Trophoblast cell (in vitro differentiated cells and primary cell): Measurements from ENCODE around the gene PRXL2B.

Experiments used
- DNase-seq, 2 donors: peaks; one replicate each; pipeline ENCODE4 v3.0.0-alpha.2; 2016
- H2AFZ ChIP-seq: 2 replicates; pipeline ENCODE4 v1.6.1; 2013; ENCODE audit warnings: low read length, moderate library complexity, mild to moderate bottlenecking; ENCODE audit not compliant: insufficient read depth, poor library complexity
- H2AK5ac ChIP-seq: 2 replicates; pipeline ENCODE4 v1.6.1; 2013; ENCODE audit warnings: mild to moderate bottlenecking, low read length
- H2BK120ac ChIP-seq: 2 replicates; pipeline ENCODE4 v1.6.1; 2013; ENCODE audit warnings: low read length, mild to moderate bottlenecking, moderate library complexity; ENCODE audit not compliant: insufficient read depth, poor library complexity
- H2BK12ac ChIP-seq: 2 replicates; pipeline ENCODE4 v1.6.1; 2013; ENCODE audit warnings: mild to moderate bottlenecking, low read length, moderate library complexity
- H2BK5ac ChIP-seq: 2 replicates; pipeline ENCODE4 v1.6.1; 2013; ENCODE audit warnings: low read length, low read depth, moderate library complexity, mild to moderate bottlenecking; ENCODE audit not compliant: poor library complexity
- H3K14ac ChIP-seq: 2 replicates; pipeline ENCODE4 v1.6.1; 2013; ENCODE audit warnings: mild to moderate bottlenecking, low read length
- H3K18ac ChIP-seq: 2 replicates; pipeline ENCODE4 v1.6.1; 2013; ENCODE audit warnings: mild to moderate bottlenecking, low read length
- H3K23ac ChIP-seq: 2 replicates; pipeline ENCODE4 v1.6.1; 2013; ENCODE audit warnings: low read length
- H3K27ac ChIP-seq: 2 replicates; pipeline ENCODE4 v1.5.1; 2013; ENCODE audit warnings: low read depth, mild to moderate bottlenecking, inconsistent platforms, low read length, moderate library complexity
- H3K27me3 ChIP-seq: 2 replicates; pipeline ENCODE4 v1.6.1; 2013; ENCODE audit warnings: inconsistent platforms, mild to moderate bottlenecking, low read length, moderate library complexity; ENCODE audit not compliant: insufficient read depth
- H3K36me3 ChIP-seq, 2 experiments: 1 replicate in 1 of 2; 2 replicates in 1 of 2; pipeline ENCODE4 v1.6.1; 2013; ENCODE audit warnings: low read length in 2 of 2, mild to moderate bottlenecking in 2 of 2, moderate library complexity in 1 of 2; ENCODE audit not compliant: insufficient read depth in 2 of 2, control insufficient read depth in 1 of 2
- H3K4ac ChIP-seq: 2 replicates; pipeline ENCODE4 v1.6.1; 2013; ENCODE audit warnings: low read depth, mild to moderate bottlenecking, low read length, moderate library complexity
- H3K4me1 ChIP-seq, 2 experiments: 1 replicate in 1 of 2; 2 replicates in 1 of 2; pipeline ENCODE4 v1.6.1; 2013; ENCODE audit warnings: low read length in 2 of 2, mild to moderate bottlenecking in 2 of 2, moderate library complexity in 1 of 2; ENCODE audit not compliant: insufficient read depth in 2 of 2, control insufficient read depth in 1 of 2
- H3K4me2 ChIP-seq: 2 replicates; pipeline ENCODE4 v1.6.1; 2013; ENCODE audit warnings: inconsistent platforms, mild to moderate bottlenecking, low read length, moderate library complexity
- H3K4me3 ChIP-seq: 2 replicates; pipeline ENCODE4 v1.5.1; 2013; ENCODE audit warnings: mild to moderate bottlenecking, low read depth, low read length, inconsistent platforms
- H3K79me1 ChIP-seq: one replicate; pipeline ENCODE4 v1.6.1; 2013; ENCODE audit warnings: low read length
- H3K79me2 ChIP-seq: 2 replicates; pipeline ENCODE4 v1.6.1; 2013; ENCODE audit warnings: low read length, mild to moderate bottlenecking; ENCODE audit not compliant: control insufficient read depth, insufficient read depth, poor library complexity
- H3K9ac ChIP-seq: 2 replicates; pipeline ENCODE4 v1.6.1; 2013; ENCODE audit warnings: mild to moderate bottlenecking, low read length
- H3K9me3 ChIP-seq: 2 replicates; pipeline ENCODE4 v1.6.1; 2013; ENCODE audit warnings: low read depth, mild to moderate bottlenecking, control low read depth, inconsistent platforms, low read length; ENCODE audit not compliant: insufficient read depth
- H4K12ac ChIP-seq: 2 replicates; pipeline ENCODE4 v1.6.1; 2013; ENCODE audit warnings: low read depth, mild to moderate bottlenecking, low read length, moderate library complexity
- H4K8ac ChIP-seq: 2 replicates; pipeline ENCODE4 v1.6.1; 2013; ENCODE audit warnings: low read depth, mild to moderate bottlenecking, low read length, moderate library complexity
- H4K91ac ChIP-seq: one replicate; pipeline ENCODE4 v1.6.1; 2013; ENCODE audit warnings: low read depth, mild to moderate bottlenecking, low read length, moderate library complexity
- WGBS: extraction: QIAGEN DNeasy Blood & Tissue Kit; methylation state at CpG from one replicate; pipeline ENCODE4 v1.1.7; 2013; ENCODE audit warnings: missing lambda C conversion rate; ENCODE audit not compliant: insufficient read length, insufficient coverage; ENCODE audit errors: extremely low coverage; 5-methylcytosine and 5-hydroxymethylcytosine counted together

The PRXL2B gene

DNA sequence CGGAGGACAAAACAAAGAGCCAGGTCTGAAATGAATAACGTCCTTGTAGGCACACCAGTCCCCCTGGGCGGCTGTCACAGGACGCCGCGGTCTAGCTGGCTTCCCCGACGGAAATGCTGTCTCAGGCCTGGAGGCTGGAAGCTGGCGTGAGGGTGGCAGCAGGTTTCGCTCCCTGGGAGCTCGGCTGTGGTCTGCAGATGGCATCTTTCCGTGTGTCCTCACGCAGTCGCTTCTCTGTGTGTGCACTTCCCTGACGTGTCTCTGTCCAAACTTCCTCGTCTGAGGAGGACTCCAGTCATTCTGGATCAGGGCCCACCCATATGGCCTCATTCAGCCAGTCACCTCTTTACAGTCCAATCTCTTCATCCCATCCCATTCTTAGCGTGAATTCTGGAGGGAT is 16.2 kb upstream of the PRXL2B start:
- Histone ChIP-seq H3K79me1 (no peaks in the 10 kb centered on the region), H3K9me3 (peaks cover 2% of the 10 kb centered on the region), H3K27ac (no peak overlapping the region), H3K4me3 (no peak overlapping the region), H3K27me3 (no peaks in the 10 kb centered on the region), H2AK5ac (no peak overlapping the region), H2AFZ (no peak overlapping the region), H3K4me2 (no peak overlapping the region), H3K4me1 (no peaks in the 10 kb centered on the region), H2BK5ac (no peak overlapping the region), H4K8ac (no peak overlapping the region), H4K91ac (no peak overlapping the region), H3K14ac (no peak overlapping the region), H2BK12ac (no peak overlapping the region), H3K23ac (no peak overlapping the region), H3K9ac (no peak overlapping the region), H3K79me2 (no peaks in the 10 kb centered on the region), H3K18ac (no peak overlapping the region), H2BK120ac (no peak overlapping the region), H3K4ac (no peak overlapping the region), H3K36me3 (no peaks in the 10 kb centered on the region), H4K12ac (no peak overlapping the region)
- no peak for DNase-seq
- WGBS, result no CpG with 5 or more reads among the region's 17 CpGs

DNA sequence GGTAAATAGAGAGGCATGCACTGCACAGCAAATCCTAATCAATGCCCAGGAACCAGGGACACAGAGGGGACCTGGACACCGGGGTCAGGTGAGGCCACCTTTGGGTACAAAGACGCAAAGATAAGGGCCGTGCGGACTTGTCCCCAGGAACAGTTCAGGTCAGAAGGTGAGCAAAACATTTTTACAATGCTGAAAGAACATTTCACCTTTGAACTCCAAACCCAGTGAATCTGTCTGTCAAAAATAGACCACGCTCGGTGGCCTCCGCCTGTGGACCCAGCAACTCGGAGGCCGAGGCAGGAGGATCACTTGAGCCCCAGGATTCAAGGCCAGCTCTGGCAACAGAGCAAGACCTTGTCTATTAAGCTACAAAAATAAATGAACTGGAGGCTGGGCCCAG is 15.2 kb upstream of the PRXL2B start:
- Histone ChIP-seq H3K23ac (no peak overlapping the region), H3K4me3 (no peak overlapping the region), H4K8ac (no peak overlapping the region), H3K27ac (no peak overlapping the region), H3K79me1 (no peaks in the 10 kb centered on the region), H2BK5ac (no peak overlapping the region), H2AK5ac (no peak overlapping the region), H3K9ac (no peak overlapping the region), H3K36me3 (no peaks in the 10 kb centered on the region), H3K79me2 (no peaks in the 10 kb centered on the region), H3K4me1 (no peaks in the 10 kb centered on the region), H3K4ac (no peak overlapping the region), H3K14ac (no peak overlapping the region), H2AFZ (no peak overlapping the region), H2BK12ac (no peak overlapping the region), H2BK120ac (no peak overlapping the region), H3K9me3 (peaks cover 2% of the 10 kb centered on the region), H3K18ac (no peak overlapping the region), H4K12ac (no peak overlapping the region), H3K4me2 (no peak overlapping the region), H3K27me3 (no peaks in the 10 kb centered on the region), H4K91ac (no peak overlapping the region)
- DNase-seq, result no peak
- no CpG with 5 or more reads among the region's 9 CpGs for WGBS

DNA sequence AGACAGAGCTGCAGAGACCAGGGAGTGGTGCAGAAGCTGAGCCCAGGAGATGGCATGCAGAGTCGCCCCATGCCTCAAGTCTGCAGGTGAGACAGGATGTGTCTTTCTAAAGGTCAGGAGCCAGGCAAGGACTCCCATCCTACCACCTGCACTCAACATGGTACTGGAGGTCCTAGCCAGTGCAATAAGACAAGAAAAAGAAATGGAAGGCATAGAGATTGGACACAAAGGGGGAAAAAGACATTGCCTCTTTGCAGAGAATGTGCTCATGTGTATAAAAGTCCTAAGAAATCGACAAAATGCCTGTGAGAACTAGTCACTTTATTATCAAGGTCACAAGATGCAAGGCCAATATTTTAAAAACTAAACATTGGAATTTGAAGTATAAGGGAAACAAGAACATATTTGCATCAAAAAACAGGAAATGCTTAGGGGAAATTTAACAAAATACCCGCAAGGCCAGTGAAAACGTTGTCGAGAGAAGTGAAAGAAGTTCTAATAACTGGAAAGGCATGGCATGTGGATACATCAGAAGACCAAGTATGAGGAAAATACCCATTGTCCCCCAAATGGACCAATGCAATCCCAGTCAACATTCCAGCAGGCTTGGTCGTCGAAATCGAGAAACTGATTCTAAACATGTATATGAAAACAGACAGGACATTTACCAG is 13.2 kb upstream of the PRXL2B start:
- no peaks in the 10 kb centered on the region for H3K36me3 ChIP-seq
- H3K79me2 ChIP-seq, result no peaks in the 10 kb centered on the region
- H4K8ac ChIP-seq, result no peak overlapping the region
- H3K4ac ChIP-seq, result no peak overlapping the region
- no peak overlapping the region for H3K27ac ChIP-seq
- WGBS, result no CpG with 5 or more reads among the region's 8 CpGs
- H3K23ac ChIP-seq, result no peak overlapping the region
- no peak overlapping the region for H4K12ac ChIP-seq
- H3K4me3 ChIP-seq, result no peak overlapping the region
- H3K79me1 ChIP-seq, result no peaks in the 10 kb centered on the region
- H3K4me1 ChIP-seq, result peaks cover 5 to 7% of the 10 kb centered on the region in 2 experiments
- H3K9ac ChIP-seq, result no peak overlapping the region
- H4K91ac ChIP-seq, result no peak overlapping the region
- H3K27me3 ChIP-seq, result no peaks in the 10 kb centered on the region
- H2AFZ ChIP-seq, result no peak overlapping the region
- DNase-seq, result no peak
- no peak overlapping the region for H2BK120ac ChIP-seq
- no peak overlapping the region for H3K4me2 ChIP-seq
- no peak overlapping the region for H3K18ac ChIP-seq
- no peak overlapping the region for H3K14ac ChIP-seq
- no peak overlapping the region for H2BK5ac ChIP-seq
- H2BK12ac ChIP-seq, result no peak overlapping the region
- H3K9me3 ChIP-seq, result peaks cover 2% of the 10 kb centered on the region
- H2AK5ac ChIP-seq, result no peak overlapping the region

DNA sequence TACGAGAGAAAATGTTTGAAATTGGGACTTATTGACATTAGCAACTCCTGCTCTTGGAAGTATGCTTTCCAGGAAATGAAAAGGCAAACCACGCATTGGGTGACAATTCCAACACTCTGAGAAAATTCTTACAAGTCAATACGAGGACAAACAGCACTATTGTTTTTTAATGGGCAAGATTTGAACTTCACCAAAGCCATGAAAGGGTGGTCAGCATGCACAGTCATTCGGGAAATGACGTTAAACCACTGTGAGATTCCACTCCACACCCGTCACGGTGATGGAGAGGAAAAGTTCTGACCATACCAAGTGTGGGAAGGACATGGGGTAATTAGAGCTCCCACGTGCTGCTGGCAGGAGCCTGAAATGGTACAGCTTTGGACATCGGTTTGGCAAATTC is 12.2 kb upstream of the PRXL2B start:
- H3K23ac ChIP-seq, result no peak overlapping the region
- no peak overlapping the region for H2BK5ac ChIP-seq
- H3K36me3 ChIP-seq, result no peaks in the 10 kb centered on the region
- DNase-seq, result no peak
- H2BK120ac ChIP-seq, result no peak overlapping the region
- no peak overlapping the region for H2AFZ ChIP-seq
- H4K91ac ChIP-seq, result no peak overlapping the region
- no peak overlapping the region for H3K4me2 ChIP-seq
- no peaks in the 10 kb centered on the region for H3K79me1 ChIP-seq
- H3K18ac ChIP-seq, result no peak overlapping the region
- no peak overlapping the region for H3K4me3 ChIP-seq
- peaks cover 2% of the 10 kb centered on the region for H3K9me3 ChIP-seq
- WGBS, result no CpG with 5 or more reads among the region's 9 CpGs
- H4K8ac ChIP-seq, result no peak overlapping the region
- no peaks in the 10 kb centered on the region for H3K79me2 ChIP-seq
- H2BK12ac ChIP-seq, result no peak overlapping the region
- no peaks in the 10 kb centered on the region for H3K27me3 ChIP-seq
- no peak overlapping the region for H4K12ac ChIP-seq
- H3K14ac ChIP-seq, result no peak overlapping the region
- no peak overlapping the region for H2AK5ac ChIP-seq
- no peak overlapping the region for H3K9ac ChIP-seq
- H3K27ac ChIP-seq, result no peak overlapping the region
- no peak overlapping the region for H3K4ac ChIP-seq
- H3K4me1 ChIP-seq, result peaks cover 6 to 7% of the 10 kb centered on the region in 2 experiments
